ENCODE results near the gene MID2. TPM values are rescaled to one million over a fixed set of nuclear protein-coding genes. Genes with fewer than 3 reads are reported as not detected.
"Not testable (repeated sequence)": the region's sequence is repeated elsewhere in the genome, so short reads cannot be mapped to it uniquely, and the experiment has no call there.

MID2 gene
- total and polyA plus RNA-seq, 2 donors (not counting 1 experiment from before 2014, with no cell fraction given), result 11.8 to 17.5 TPM

DNA sequence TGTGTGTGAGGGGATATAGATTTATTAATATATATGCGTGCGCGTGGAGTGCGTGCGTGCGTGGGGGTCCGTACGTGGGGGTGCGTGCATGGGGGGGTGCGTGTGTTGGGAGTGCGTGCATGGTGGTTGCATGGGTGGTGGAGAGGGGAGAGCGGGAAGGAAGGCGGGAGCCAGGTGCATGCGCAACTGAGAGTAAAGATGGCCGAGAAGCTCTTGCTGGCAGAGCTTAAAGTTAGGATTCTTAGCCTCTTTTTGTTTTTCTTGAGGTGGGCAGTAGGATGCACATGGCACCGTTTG, 110.7 kb downstream of the MID2 start:
- Histone ChIP-seq H3K27me3 (ENCODE audit: control insufficient read depth, insufficient read depth, low read length) (no peaks in the 10 kb centered on the region), H2AFZ (ENCODE audit: low read length) (no peak overlapping the region), H3K4me3 (replicated peaks in 1 of 4; ENCODE audit: control extremely low read depth in 1 of 4, insufficient read depth in 1 of 4, low read depth in 3 of 4, low read length in 4 of 4) (no peak overlapping the region), H3K27ac (ENCODE audit: insufficient read depth, low read length) (no peak overlapping the region), H3K36me3 (ENCODE audit: control insufficient read depth, insufficient read depth, low read length) (no peaks in the 10 kb centered on the region), H3K79me2 (ENCODE audit: control insufficient read depth, insufficient read depth, low read length) (no peaks in the 10 kb centered on the region), H3K4me2 (ENCODE audit: extremely low read depth, insufficient read depth, low read length) (no peak overlapping the region), H3K4me1 (ENCODE audit: control insufficient read depth, extremely low read depth, insufficient read depth, low read length) (peaks cover 2% of the 10 kb centered on the region), H3K9me3 (ENCODE audit: control insufficient read depth, insufficient read depth, low read depth, low read length) (no peaks in the 10 kb centered on the region), H4K20me1 (ENCODE audit: control insufficient read depth, extremely low read depth, insufficient read depth, low read length) (no peaks in the 10 kb centered on the region), H3K9ac (ENCODE audit: insufficient read depth, low read length) (no peak overlapping the region)
- TF ChIP-seq, protein P1, sequence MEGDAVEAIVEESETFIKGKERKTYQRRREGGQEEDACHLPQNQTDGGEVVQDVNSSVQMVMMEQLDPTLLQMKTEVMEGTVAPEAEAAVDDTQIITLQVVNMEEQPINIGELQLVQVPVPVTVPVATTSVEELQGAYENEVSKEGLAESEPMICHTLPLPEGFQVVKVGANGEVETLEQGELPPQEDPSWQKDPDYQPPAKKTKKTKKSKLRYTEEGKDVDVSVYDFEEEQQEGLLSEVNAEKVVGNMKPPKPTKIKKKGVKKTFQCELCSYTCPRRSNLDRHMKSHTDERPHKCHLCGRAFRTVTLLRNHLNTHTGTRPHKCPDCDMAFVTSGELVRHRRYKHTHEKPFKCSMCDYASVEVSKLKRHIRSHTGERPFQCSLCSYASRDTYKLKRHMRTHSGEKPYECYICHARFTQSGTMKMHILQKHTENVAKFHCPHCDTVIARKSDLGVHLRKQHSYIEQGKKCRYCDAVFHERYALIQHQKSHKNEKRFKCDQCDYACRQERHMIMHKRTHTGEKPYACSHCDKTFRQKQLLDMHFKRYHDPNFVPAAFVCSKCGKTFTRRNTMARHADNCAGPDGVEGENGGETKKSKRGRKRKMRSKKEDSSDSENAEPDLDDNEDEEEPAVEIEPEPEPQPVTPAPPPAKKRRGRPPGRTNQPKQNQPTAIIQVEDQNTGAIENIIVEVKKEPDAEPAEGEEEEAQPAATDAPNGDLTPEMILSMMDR (conservative IDR thresholded peaks at IDR 0.05 in 1 of 2, IDR thresholded peaks at IDR 0.05 in 1 of 2; ENCODE audit: low read depth in 1 of 2, low read length in 2 of 2), result no peak
- TF ChIP-seq EZH2 (IDR thresholded peaks at IDR 0.05; ENCODE audit: low read length, missing control alignments), result no peak
- no peak for DNase-seq (ENCODE audit: low read depth in 2 of 2)

DNA sequence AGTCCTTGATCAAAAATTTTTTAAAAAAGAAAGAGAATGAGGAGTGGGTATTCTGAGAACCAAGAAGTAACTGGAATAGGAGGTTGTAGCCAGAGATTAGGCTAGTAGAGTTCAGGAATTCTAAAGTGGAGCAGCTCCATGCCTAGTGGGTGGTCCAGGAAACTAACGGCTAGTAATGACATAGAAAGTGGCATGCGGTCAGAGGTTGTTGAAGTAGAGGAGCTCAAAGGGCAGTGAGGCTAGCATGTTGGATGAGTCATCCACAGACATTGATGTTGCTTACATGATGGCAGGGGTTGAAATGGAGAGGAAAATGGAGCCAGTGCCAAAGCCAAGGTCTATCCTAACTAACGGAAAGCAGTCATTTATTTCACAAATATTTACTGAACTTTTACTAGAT, 114.4 kb downstream of the MID2 start:
- TF ChIP-seq EZH2 (IDR thresholded peaks at IDR 0.05; ENCODE audit: low read length, missing control alignments), result no peak
- TF ChIP-seq, protein P1 (conservative IDR thresholded peaks at IDR 0.05 in 1 of 2, IDR thresholded peaks at IDR 0.05 in 1 of 2; ENCODE audit: low read depth in 1 of 2, low read length in 2 of 2), result no peak
- Histone ChIP-seq H2AFZ (ENCODE audit: low read length) (no peak overlapping the region), H4K20me1 (ENCODE audit: control insufficient read depth, extremely low read depth, insufficient read depth, low read length) (no peaks in the 10 kb centered on the region), H3K79me2 (ENCODE audit: control insufficient read depth, insufficient read depth, low read length) (no peaks in the 10 kb centered on the region), H3K4me1 (ENCODE audit: control insufficient read depth, extremely low read depth, insufficient read depth, low read length) (peaks cover 2% of the 10 kb centered on the region), H3K27me3 (ENCODE audit: control insufficient read depth, insufficient read depth, low read length) (no peaks in the 10 kb centered on the region), H3K9me3 (ENCODE audit: control insufficient read depth, insufficient read depth, low read depth, low read length) (no peaks in the 10 kb centered on the region), H3K36me3 (ENCODE audit: control insufficient read depth, insufficient read depth, low read length) (no peaks in the 10 kb centered on the region), H3K4me3 (replicated peaks in 1 of 4; ENCODE audit: control extremely low read depth in 1 of 4, insufficient read depth in 1 of 4, low read depth in 3 of 4, low read length in 4 of 4) (no peak overlapping the region), H3K4me2 (ENCODE audit: extremely low read depth, insufficient read depth, low read length) (no peak overlapping the region), H3K9ac (ENCODE audit: insufficient read depth, low read length) (no peak overlapping the region), H3K27ac (ENCODE audit: insufficient read depth, low read length) (no peak overlapping the region)
- peak in 1 of 2 donors; percentile 33 for DNase-seq (ENCODE audit: low read depth in 2 of 2)

DNA sequence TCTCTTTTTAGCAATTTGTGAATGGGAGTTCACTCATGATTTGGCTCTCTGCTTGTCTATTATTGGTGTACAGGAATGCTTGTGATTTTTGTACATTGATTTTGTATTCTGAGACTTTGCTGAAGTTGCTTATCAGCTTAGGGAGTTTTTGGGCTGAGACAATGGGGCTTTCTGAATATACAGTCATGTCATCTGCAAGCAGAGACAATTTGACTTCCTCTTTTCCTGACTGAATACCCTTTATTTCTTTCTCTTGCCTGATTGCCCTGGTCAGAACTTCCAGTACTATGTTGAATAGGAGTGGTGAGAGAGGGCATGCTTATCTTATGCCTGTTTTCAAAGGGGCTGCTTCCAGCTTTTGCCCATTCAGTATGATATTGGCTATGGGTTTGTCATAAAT, 129.7 kb downstream of the MID2 start:
- H3K9me3 ChIP-seq (ENCODE audit: control insufficient read depth, insufficient read depth, low read depth, low read length); H3K4me1 ChIP-seq (ENCODE audit: control insufficient read depth, extremely low read depth, insufficient read depth, low read length); H3K27ac ChIP-seq (ENCODE audit: insufficient read depth, low read length); H3K36me3 ChIP-seq (ENCODE audit: control insufficient read depth, insufficient read depth, low read length); H2AFZ ChIP-seq (ENCODE audit: low read length); H4K20me1 ChIP-seq (ENCODE audit: control insufficient read depth, extremely low read depth, insufficient read depth, low read length); H3K79me2 ChIP-seq (ENCODE audit: control insufficient read depth, insufficient read depth, low read length); H3K4me3 ChIP-seq (replicated peaks in 1 of 4; ENCODE audit: control extremely low read depth in 1 of 4, insufficient read depth in 1 of 4, low read depth in 3 of 4, low read length in 4 of 4); H3K9ac ChIP-seq (ENCODE audit: insufficient read depth, low read length); H3K27me3 ChIP-seq (ENCODE audit: control insufficient read depth, insufficient read depth, low read length); DNase-seq (ENCODE audit: low read depth in 2 of 2); H3K4me2 ChIP-seq (ENCODE audit: extremely low read depth, insufficient read depth, low read length): not testable (repeated sequence)

DNA sequence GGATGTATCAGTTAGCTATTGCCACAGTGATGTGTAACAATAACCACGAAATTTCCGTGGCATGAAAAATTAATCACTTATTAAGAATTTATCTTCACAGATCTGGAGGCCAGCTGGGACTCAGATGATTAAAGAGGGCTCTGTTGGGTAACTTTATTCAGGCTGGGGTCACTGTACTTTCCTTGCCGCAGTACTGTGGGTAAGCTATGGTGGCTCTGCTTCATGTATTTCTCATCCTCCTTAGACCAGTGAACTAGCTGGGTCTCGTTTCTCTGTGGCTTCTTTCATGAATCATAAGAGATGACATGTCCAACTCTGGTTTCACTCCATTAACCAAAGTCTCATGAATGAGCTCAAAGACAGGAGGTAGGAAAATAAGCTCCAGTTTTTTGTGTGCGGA, 143.0 kb downstream of the MID2 start:
- DNase-seq (ENCODE audit: low read depth in 2 of 2), result no peak
- no peaks in the 10 kb centered on the region for H4K20me1 ChIP-seq (ENCODE audit: control insufficient read depth, extremely low read depth, insufficient read depth, low read length)
- no peaks in the 10 kb centered on the region for H3K79me2 ChIP-seq (ENCODE audit: control insufficient read depth, insufficient read depth, low read length)
- no peak overlapping the region for H3K4me2 ChIP-seq (ENCODE audit: extremely low read depth, insufficient read depth, low read length)
- H3K9ac ChIP-seq (ENCODE audit: insufficient read depth, low read length), result no peak overlapping the region
- TF ChIP-seq, protein P1 (conservative IDR thresholded peaks at IDR 0.05 in 1 of 2, IDR thresholded peaks at IDR 0.05 in 1 of 2; ENCODE audit: low read depth in 1 of 2, low read length in 2 of 2), result no peak
- no peak for TF ChIP-seq EZH2 (IDR thresholded peaks at IDR 0.05; ENCODE audit: low read length, missing control alignments)
- no peak overlapping the region for H3K4me3 ChIP-seq (replicated peaks in 1 of 4; ENCODE audit: control extremely low read depth in 1 of 4, insufficient read depth in 1 of 4, low read depth in 3 of 4, low read length in 4 of 4)
- no peaks in the 10 kb centered on the region for H3K36me3 ChIP-seq (ENCODE audit: control insufficient read depth, insufficient read depth, low read length)
- no peaks in the 10 kb centered on the region for H3K9me3 ChIP-seq (ENCODE audit: control insufficient read depth, insufficient read depth, low read depth, low read length)
- no peak overlapping the region for H3K27ac ChIP-seq (ENCODE audit: insufficient read depth, low read length)
- no peaks in the 10 kb centered on the region for H3K27me3 ChIP-seq (ENCODE audit: control insufficient read depth, insufficient read depth, low read length)
- H3K4me1 ChIP-seq (ENCODE audit: control insufficient read depth, extremely low read depth, insufficient read depth, low read length), result no peaks in the 10 kb centered on the region
- no peak overlapping the region for H2AFZ ChIP-seq (ENCODE audit: low read length)

Measured in fibroblast of lung (primary cell).